NCI-H1417 treated with DMSO at 0.1 percent for 48 hours (cell line): ENCODE results near the gene TYMP.
"Not testable (repeated sequence)": the region's sequence is repeated elsewhere in the genome, so short reads cannot be mapped to it uniquely, and the experiment has no call there.

Experiments used
- DNase-seq: peaks from one replicate; lab custom pipeline; 2025; lab: John Stamatoyannopoulos, UW

The TYMP gene

DNA sequence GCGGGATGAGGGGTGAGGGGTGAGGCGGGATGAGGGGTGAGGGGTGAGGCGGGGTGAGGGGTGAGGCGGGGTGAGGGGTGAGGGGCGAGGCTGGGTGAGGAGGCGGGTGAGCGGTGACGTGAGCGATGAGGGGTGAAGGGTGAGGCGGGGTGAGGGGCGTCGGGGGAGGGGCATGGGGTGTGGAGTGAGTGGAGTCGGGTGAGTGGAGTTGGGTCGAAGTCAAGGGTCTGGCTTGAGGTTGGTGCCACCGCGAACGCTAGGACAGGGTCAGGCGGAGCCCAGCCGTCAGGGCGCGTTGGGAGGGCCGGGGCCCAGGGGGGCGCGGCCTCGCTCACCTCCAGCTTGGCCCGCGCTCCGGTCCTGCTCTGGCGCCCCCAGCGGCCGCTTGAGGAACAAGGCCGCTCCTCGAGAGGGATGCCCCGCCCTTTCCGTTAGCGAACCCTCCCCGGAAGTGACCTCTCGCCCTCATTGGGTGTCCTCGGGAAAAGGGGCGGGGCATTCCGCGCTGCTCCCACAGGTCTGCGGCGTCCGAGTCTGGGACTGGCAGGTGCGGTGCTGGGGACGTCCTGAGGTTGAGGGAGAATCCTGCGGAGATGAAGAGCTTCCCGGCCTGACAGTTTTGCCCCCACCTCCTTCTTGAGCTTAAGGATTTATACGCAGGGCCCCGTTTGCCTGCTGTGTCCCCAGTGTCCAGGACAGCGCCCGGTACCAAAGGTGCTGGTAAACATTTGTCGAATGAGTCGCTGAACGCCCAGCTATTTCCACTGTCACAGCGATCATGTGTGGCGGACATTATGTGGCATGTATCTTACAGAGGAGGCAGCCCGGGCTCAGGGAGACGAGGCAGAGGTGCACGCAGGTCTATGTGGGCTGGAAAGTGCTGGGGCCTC, 33.0 kb upstream of the TYMP start, which contains the start of gene SYCE3:
TSS of gene SYCE3 (minus strand) at position 397 of the 890 bp plus-strand sequence. CDS start 6,514 bp downstream, outside the sequence.
- peak; percentile 63 for DNase-seq

DNA sequence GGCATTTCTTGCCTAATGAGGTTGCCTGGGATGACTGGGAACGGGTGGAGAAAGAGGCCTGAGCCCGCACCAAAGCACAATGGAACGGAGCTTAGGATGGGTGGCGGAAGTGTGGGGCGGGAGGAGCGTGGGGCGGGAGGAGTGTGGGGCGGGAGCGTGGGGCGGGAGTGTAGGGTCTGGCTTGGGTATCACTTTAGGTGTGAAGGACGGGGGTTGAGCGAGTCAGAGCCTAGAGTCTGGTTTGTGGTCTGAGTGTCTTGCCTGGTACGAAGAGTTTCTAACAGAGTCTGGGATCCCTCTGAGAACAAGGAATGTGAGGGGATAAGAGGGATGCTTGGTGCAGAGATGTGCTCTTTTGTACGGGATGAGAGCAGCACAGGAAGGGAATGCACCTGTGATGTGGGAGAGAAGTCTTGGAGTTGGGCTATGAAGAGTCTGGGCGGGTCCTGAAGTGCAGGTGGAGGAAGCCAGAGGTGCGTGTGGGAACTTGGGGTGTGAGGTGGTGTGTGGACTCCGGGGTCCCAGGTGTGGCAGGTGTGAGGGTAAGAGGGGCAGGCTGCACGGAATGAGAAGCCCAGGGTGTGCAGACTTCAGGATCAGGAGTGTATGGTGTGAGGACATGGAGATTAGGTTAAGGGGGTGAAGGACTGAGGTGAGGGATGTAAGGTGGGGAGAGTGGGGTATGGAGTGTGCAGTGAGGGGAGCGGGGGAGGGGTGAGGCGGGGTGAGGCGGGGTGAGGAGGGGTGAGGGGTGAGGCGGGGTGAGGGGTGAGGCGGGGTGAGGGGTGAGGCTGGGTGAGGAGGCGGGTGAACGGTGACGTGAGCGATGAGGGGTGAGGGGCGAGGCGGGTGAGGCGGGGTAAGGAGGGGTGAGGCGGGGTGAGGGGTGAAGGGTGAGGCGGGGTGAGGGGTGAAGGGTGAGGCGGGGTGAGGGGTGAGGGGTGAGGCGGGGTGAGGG, 31.9 kb upstream of the TYMP start:
- no peak for DNase-seq

DNA sequence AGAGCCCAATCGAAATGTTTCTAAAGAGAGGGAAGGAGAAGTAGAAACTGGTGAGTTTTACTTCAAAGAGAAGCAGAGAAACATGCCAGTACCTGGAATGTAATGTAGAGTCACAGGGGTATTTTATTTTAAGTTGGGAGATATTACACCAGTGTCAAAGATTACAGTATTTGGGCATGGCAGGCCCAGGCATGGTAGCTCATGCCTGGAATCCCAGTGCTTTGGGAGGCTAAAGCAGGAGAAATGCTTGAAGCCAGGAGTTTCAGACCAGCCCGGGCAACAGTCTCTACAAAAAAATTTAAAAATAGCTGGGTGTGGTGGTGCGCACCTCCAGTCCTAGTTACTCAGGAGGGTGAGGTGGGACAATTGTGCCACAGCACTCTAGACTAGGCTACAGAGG, 30.2 kb upstream of the TYMP start:
- DNase-seq: no peak

DNA sequence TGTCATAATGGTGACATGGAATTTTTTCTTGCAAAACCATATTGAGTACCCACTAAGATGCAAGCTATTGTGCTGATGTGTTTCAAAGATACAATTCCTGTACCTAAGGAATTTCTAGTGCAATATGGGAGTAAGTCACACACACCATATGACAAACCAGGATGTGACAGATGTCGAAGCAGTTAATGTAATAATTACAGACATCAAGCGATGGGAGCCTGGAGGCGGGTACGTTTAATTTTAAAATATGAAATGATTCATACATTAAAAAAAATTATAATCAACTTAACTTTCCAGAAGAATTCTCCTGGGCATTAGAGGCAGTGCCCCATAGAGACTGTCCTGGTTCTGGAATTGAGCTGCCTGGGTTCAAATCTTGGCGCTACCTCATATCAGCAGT, 26.9 kb upstream of the TYMP start:
- DNase-seq: no peak

DNA sequence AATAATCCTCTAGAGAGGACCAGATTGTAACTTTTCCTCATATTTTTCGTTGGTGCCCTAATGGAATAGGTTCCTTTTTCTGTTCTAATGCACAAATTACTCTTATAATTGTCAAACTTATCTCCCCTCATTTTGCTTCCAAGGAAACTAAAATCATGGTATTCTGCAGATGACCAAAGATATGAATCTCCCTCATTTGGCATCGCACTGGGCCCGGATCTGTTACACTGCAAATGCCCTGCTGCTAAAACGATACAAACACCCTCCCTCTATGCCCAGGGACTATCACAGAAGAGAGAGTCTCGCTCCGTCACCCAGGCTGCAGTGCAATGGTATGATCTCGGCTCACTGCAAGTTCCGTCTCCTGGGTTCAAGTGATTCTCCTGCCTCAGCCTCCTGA, 23.5 kb upstream of the TYMP start:
- no peak for DNase-seq

DNA sequence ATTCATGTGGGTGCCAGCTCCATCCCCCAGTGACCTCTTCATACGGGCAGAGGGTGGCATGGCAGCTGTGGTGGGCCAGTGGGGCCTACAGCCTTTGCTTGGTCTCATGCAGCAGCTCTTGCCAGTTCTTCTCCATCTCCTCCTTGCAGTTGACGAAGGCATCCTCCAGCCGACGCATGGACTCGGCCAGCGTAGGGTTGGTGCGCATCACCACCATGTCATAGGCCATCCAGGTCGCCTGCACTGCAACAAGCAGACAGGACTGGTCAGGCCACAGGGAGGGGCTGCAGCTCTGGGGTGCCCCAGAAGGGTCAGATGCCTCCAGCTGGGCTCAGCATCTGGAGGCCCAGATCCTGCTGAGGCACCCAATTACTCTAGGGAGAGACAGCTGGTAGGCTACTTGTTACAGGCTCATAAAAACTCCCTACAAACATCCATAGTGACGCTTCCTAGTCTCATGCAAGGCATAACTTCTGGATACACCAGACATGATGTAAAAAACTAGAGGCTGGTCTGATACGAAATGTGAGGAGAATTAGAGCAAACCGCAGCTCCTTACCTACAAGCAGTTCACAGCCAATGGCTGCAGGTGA, 21.4 kb upstream of the TYMP start:
- DNase-seq: no peak

DNA sequence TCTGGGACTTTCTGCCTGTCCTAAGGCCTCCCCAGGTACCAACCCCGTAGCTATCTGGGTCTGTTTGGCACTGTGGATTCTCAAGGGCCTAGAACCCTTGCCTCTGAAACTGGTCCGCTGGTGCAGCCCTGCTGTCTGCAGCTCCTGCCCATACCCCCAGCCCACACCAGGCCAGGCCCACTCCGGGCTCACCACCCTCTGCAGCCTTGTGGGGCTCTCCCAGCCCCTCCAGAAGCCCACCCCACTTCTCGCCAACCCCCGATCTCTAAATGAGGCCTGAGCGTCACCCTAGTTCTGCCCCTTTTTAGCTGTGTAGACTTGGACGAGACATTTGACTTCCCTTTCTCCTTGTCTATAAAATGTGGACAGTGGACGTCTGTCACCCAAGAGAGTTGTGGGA, 20.6 kb upstream of the TYMP start:
- DNase-seq: no peak

DNA sequence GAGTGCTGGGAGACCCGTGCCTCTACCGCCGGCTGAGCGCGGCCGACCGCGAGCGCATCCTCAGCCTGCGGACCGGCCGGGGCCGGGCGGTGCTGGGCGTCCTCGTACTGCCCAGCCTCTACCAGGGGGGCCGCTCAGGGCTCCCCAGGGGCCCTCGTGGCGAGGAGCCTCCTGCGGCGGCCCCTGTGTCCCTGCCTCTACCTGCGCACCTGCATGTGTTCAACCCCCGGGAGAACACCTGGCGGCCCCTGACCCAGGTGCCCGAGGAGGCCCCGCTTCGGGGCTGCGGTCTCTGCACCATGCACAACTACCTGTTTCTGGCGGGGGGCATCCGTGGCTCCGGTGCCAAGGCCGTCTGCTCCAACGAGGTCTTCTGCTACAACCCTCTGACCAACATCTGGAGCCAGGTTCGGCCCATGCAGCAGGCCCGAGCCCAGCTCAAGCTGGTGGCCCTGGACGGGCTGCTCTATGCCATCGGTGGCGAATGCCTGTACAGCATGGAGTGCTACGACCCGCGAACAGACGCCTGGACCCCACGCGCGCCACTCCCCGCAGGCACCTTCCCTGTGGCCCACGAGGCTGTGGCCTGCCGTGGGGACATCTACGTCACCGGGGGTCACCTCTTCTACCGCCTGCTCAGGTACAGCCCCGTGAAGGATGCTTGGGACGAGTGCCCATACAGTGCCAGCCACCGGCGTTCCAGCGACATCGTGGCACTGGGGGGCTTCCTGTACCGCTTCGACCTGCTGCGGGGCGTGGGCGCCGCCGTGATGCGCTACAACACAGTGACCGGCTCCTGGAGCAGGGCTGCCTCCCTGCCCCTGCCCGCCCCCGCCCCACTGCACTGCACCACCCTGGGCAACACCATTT, 19.3 kb upstream of the TYMP start:
- DNase-seq: no peak

DNA sequence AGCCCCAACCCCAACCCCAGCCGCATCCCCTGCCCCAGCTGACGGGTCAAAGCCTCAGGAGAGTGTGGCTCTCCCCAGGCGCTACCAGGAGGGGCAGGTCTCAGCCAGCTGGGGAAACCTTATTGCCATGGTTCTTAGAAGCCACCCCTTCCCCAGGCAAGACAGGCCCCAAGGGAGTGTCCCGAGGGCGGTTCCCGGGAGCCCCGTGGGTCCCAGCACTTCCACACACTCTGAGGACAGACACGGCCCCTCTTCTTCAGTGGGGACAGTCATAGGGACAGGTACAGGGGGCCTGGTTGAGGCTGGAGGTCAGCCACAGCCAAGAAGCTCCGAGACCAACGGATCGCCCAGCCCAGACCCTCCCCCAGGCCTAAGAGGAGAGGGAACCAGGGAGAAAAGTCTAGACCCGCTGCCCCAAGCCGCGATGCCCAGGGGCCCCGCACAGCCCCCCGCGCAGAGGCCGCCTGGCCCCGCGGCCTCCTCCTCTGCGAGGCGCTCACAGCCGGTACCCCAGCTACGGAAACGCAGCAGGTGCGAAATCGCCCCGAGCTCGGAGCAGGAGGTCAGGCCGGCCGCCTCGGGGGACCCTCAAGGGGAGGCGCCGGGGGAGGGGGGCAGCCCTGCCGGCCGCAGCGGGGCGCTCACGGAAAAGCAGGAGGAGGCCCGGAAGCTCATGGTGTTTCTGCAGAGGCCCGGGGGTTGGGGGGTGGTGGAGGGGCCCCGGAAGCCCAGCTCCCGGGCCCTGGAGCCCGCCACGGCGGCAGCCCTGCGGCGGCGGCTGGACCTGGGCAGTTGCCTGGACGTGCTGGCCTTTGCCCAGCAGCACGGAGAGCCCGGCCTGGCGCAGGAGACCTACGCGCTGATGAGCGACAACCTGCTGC, 18.5 kb upstream of the TYMP start:
- DNase-seq: no peak

DNA sequence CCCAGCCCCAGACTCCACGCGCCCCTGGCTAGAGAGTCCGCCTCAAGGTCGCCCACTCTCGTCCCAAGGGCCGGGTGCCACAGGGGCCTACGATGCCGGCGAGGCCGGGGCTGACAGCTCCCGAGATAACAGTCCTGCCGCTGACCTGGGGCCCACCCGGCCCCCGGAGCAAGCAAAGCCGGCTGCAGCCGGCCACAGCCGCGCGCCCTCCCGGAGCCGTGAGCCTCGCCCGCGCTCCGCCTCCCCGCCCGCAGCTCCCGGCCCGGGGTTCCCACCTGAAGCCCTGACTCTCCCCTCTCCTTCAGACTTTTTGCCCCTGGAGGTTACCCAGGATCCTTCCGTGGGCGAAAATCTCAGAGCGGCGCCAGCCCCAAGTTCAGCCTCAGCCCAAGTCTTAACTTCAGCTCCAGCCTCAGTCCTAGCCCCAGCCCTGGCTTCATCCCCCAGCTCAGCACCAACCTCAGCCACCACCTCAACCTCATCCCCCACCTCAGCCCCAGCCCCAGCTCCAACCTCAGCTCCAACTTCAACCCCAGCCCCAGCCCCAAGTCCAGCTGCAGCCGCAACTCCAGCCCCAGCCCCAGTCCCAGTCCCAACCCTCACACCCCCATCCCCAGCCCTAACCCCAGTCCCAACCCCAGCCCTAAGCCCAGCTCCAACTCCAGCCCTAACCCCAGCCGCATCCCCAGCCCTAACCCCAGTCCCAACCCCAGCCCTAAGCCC, 17.6 kb upstream of the TYMP start:
- DNase-seq: no peak

DNA sequence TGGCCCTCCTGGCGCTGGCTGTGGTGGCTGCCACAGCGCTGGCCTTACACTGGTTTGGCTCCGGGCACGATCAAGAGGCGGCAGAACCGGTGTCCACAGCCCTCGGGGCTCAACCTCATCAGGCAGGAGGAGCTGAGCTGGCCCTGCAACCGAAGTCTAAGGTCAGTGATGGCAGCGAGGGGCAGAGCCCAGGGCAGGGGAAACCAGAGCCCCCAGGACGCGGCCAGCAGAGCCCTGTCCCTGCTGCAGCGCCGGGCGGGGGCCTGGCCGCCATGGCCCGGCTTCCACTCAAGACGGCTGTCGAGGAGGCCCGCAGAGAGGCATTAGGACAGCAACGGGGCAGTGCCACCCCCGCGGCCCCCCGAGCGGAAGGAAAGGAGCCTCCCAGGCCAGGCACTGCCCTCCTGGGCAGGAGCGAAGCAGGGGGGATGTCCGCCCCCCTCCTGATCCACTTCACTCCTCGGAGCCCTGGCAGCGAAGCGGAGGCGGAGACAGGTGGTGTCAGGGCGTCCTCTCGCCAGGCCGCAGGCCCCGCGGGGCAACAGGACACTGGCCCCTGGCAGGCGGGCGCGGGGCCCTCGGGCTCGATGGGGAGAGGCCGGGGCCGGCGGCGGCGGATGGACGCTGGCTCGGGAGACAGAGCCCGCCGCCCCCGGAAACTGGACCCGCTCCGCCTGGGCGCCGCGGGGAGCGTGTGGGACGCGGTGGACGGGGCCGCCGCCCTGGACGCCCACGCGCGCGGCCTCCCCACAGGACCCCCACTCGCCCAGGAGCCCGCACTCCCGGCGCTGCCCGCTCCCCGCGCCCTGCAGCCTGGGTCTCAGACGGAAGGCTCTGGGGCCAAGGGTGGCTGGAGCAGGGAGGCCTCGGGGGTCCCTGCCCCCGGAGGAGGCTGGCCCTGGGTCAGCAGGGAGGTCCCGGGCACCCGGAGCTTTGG, 16.8 kb upstream of the TYMP start:
- DNase-seq: no peak

DNA sequence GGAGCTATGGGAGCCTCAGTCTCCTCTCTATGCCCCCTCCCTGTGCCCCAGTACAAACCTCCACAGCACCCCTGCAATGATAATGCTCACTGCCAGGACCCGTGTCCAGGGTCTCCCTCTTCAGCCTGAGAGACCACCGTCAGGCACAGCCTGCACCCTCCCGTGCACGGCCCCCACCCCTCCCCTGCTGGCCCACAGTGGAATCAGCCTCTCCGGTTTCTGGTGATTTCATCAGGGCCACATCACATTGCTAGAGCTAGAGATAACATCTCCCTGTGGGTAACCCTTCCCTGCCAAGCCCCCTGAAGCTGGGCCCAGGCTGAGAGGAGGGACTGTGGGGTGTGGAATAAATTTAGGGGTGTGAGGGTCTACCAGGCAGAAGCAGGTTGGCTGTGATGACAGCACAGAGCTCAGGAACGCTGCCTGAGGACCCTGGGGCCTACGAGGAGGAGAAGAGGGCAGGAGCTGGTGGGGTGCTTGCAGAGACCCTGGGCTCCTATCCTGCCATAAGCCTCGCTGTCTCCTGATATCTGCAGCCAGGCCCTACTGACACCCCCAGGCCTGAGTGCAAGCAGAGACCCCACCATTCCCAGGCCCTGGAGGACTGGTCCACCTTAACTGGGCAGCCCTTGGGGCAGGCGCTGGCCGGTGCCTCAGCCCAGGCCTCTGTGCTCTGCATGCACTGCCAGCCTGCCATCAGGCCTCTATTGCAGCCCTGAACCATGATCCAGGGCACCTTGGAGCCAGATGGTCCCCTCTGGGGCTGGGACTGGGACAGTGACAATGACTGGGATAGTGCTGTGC, 15.9 kb upstream of the TYMP start, which contains the start of gene KLHDC7B:
TSS of gene KLHDC7B (plus strand) at position 378 of the 804 bp plus-strand sequence. CDS start at position 723, 345 bp downstream.
- no peak for DNase-seq

DNA sequence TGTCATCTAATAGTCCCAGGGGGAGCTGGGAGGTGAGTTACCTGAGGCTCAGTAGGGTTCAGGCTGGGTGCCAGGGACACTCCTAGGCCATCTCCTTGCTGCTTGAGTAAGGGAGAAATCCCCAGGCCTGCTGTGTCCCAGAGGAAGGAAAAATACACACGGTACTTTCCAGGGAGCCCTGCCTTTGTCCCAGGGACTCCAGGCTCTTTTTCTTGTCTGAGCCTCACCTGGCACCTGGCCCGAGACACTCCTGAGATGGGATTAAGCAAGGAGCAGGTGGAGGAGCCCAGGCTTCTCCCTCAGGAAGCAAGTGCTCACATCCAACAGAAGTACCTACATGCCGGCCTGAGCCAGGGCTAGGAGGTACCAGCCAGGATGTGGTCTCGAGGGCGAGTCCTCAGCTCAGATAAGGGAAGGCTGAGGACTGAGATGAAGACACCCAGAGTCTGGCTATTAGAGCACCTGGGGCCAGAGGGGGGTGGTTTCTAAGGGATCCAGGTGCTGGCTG, 15.0 kb upstream of the TYMP start:
- DNase-seq: no peak

DNA sequence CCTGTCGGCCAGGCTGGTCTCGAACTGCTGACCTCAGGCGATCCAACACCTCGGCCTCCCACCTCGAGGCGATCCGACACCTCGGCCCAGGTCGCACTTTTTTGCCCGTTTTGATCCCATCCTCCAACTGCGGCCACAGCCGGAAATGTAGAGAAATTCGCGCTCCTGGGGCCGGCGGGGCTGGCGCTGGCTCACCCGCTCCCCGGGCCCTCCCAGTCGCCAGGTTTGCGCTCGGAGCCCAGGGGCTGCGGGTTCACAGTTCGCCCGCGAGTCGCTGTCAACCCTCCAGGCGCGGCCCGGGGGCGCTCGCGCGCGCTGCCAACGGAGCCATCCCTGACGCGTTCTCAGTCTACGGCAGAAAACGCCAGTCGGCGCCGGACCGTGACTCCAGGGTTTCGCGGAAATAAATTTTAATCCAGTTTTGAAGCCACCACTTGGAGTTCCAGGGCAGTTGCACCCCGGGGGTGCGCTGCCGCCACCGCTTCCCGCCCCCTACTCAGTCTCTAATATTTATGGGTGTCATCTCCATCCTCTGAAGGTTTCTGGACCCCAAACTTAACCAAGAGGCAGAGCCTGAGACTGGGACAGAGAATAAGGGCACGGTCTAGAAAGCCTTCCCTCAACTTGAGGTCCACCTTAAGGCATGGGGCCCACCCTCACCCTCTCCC, 14.4 kb upstream of the TYMP start:
- no peak for DNase-seq

DNA sequence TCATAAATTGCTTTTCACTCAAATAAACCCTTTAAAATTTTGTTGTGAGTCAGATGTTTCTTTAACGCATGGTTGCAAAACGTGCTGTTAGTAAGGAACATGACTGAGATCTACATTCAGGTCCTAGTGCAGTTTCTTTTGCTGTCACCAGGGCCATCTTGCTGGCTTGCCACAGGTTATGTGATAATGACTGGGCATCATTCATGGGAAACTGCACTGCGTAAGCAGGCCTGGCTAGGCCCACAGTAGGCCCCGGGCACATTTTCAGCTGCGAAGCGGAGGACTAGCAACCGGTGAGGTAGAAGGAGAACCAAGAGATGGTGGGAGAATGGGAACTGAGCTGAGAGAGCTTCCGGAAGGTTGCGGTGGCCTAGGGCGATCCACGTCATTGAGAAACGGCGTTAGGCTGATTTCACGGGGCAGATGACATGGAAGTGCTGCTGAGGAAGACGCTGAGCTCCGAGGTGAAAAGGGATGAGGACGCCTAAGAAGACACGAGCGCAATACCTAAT, 12.7 kb upstream of the TYMP start:
- DNase-seq: no peak

DNA sequence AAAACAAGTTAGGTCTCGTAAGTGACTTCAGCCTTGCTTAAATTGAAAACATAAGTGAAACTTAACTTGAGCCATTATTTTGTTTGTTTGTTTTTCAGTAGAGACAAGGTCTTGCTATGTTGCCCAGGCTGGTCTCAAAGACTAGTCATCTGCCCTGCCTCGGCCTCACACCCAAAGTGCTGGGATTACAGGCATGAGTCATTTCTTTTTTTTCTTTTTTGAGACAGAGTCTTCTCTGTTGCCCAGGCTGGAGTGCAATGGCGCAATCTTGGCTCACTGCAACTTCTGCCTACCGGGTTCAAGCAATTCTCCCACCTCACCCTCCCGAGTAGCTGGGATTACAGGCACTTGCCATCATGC, 11.8 kb upstream of the TYMP start:
- not testable (repeated sequence) for DNase-seq

DNA sequence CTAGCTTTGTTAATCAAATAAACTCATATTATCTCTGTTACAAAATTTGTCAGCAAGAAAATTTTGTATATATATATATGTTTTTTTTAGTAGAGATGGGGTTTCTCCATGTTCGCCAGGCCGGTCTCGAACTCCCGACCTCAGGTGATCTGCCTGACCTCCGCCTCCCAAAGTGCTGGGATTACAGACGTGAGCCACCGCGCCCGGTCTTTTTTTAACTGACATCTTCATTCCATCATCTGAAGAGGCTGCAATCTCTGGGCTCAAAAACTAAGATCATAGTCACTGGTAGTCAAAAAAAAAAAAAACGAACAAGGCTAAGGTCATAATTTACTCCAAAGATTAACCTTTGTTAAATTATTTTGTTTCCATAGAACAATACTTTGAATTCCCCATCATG, 10.6 kb upstream of the TYMP start:
- no peak for DNase-seq
